Breast epithelium (tissue), 4 donors: Measurements from ENCODE around the gene ITIH3. TPM values are rescaled to one million over a fixed set of nuclear protein-coding genes. Genes with fewer than 3 reads are reported as not detected.
A peak's percentile ranks its signal among the peaks of the same experiment; 100 is the strongest.

Source experiments
- DNase-seq, 2 donors: peaks; one replicate each; pipeline ENCODE4 v3.0.0-alpha.2; 2019; ENCODE audit warnings: low spot score in 2 of 2
- H3K27ac ChIP-seq, 2 donors: fragments of 200-600 bp; sonication (generic) in 1 of 2; one replicate each; pipeline ENCODE4 v1.5.1; 2016 to 2019; ENCODE audit warnings: mild to moderate bottlenecking in 1 of 2
- H3K27me3 ChIP-seq, 2 donors: fragments of 200-600 bp; sonication (generic) in 1 of 2; one replicate each; pipeline versions ENCODE4 v1.5.1 to v1.6.0; 2017 to 2019; ENCODE audit warnings: control low read depth in 1 of 2, mild to moderate bottlenecking in 1 of 2
- H3K36me3 ChIP-seq: fragments of 200-600 bp; one replicate; pipeline ENCODE4 v1.5.1; 2019
- H3K4me1 ChIP-seq, 2 donors: fragments of 200-600 bp; sonication (generic); one replicate each; pipeline ENCODE4 v1.5.1; 2016 to 2019; ENCODE audit warnings: control low read depth in 1 of 2
- H3K4me3 ChIP-seq, 3 donors: fragments of 200-600 bp; sonication (generic); 1 replicate in 2 of 3; 2 replicates in 1 of 3; pipeline ENCODE4 v1.5.1; 2016 to 2019; ENCODE audit warnings: mild to moderate bottlenecking in 3 of 3, moderate library complexity in 2 of 3
- H3K9me3 ChIP-seq, 2 donors: fragments of 200-600 bp; sonication (generic) in 1 of 2; one replicate each; pipeline ENCODE4 v1.5.1; 2016 to 2019; ENCODE audit warnings: control low read depth in 1 of 2
- CTCF ChIP-seq, 3 donors: fragments of 450-650 bp; IDR thresholded peaks; one replicate each; pipeline ENCODE4 v1.5.1; 2016 to 2017; ENCODE audit warnings: antibody characterized with exemption in 3 of 3, mild to moderate bottlenecking in 3 of 3, moderate library complexity in 3 of 3
- POLR2A ChIP-seq: fragments of 450-650 bp; IDR thresholded peaks from one replicate; pipeline ENCODE4 v1.6.1; 2016; ENCODE audit warnings: antibody characterized with exemption, mild to moderate bottlenecking, moderate library complexity
- POLR2AphosphoS5 ChIP-seq, 3 donors: sonication (generic); formaldehyde crosslinking; IDR thresholded peaks; one replicate each; pipeline ENCODE4 v1.6.1; 2017; ENCODE audit warnings: antibody characterized with exemption in 3 of 3
- intact Hi-C: fragments of 100-400 bp; cut with DNase I; formaldehyde crosslinking; loops from one replicate; pipeline ENCODE4 v1.15.1; 2023; ENCODE audit warnings: low total_unique reads
- total RNA-seq, 3 donors: library from RNA; depleted of rRNA; stranded (reverse); fragments of >200 nt; gene quantifications; one replicate each; pipeline ENCODE4 v1.1.0, GENCODE V29; 2016

The ITIH3 gene
- total RNA-seq, 3 donors from 2014 or later: 0.64 to 6.6 (median 0.88) TPM

GRCh38 chr3:52781741-52782140 lies 12.9 kb upstream of the ITIH3 start:
- no peaks in the 10 kb centered on the region for H3K4me1 ChIP-seq
- TF ChIP-seq POLR2A: no peak
- no peak for TF ChIP-seq CTCF (IDR thresholded peaks at IDR 0.05)
- no peak for TF ChIP-seq POLR2AphosphoS5 (IDR thresholded peaks at IDR 0.05)
- H3K4me3 ChIP-seq: no peak overlapping the region
- no peaks in the 10 kb centered on the region for H3K27me3 ChIP-seq
- H3K36me3 ChIP-seq: no peaks in the 10 kb centered on the region
- no peak for DNase-seq
- H3K27ac ChIP-seq: no peak overlapping the region
- H3K9me3 ChIP-seq: no peaks in the 10 kb centered on the region
- intact Hi-C loops: no loop called here

GRCh38 chr3:52782412-52783210 lies 12.0 kb upstream of the ITIH3 start:
- peak in 1 of 2 donors; percentile 35 for DNase-seq
- H3K27me3 ChIP-seq: no peaks in the 10 kb centered on the region
- H3K27ac ChIP-seq: no peak overlapping the region
- no peak for TF ChIP-seq POLR2A
- no peak for TF ChIP-seq POLR2AphosphoS5 (IDR thresholded peaks at IDR 0.05)
- TF ChIP-seq CTCF (IDR thresholded peaks at IDR 0.05): no peak
- H3K4me3 ChIP-seq: no peak overlapping the region
- no peaks in the 10 kb centered on the region for H3K4me1 ChIP-seq
- no peaks in the 10 kb centered on the region for H3K36me3 ChIP-seq
- intact Hi-C loops: no loop called here
- H3K9me3 ChIP-seq: no peaks in the 10 kb centered on the region

GRCh38 chr3:52783211-52783555 lies 11.4 kb upstream of the ITIH3 start:
- Histone ChIP-seq H3K4me3 (no peak overlapping the region), H3K27me3 (no peaks in the 10 kb centered on the region), H3K27ac (no peak overlapping the region), H3K36me3 (no peaks in the 10 kb centered on the region), H3K9me3 (no peaks in the 10 kb centered on the region), H3K4me1 (no peaks in the 10 kb centered on the region)
- DNase-seq: peak in 1 of 2 donors; percentile 17
- TF ChIP-seq POLR2A: no peak
- no peak for TF ChIP-seq POLR2AphosphoS5 (IDR thresholded peaks at IDR 0.05)
- no peak for TF ChIP-seq CTCF (IDR thresholded peaks at IDR 0.05)
- intact Hi-C loops: no loop called here

GRCh38 chr3:52784021-52784621 lies 10.5 kb upstream of the ITIH3 start:
- Histone ChIP-seq H3K4me1 (no peaks in the 10 kb centered on the region), H3K4me3 (no peak overlapping the region), H3K36me3 (no peaks in the 10 kb centered on the region), H3K9me3 (no peaks in the 10 kb centered on the region), H3K27me3 (no peaks in the 10 kb centered on the region), H3K27ac (no peak overlapping the region)
- intact Hi-C loops: no loop called here
- DNase-seq: peak in 1 of 2 donors; percentile 43
- TF ChIP-seq CTCF (IDR thresholded peaks at IDR 0.05) (no peak), POLR2A (no peak), POLR2AphosphoS5 (IDR thresholded peaks at IDR 0.05) (no peak)

- no peak for TF ChIP-seq POLR2AphosphoS5 (IDR thresholded peaks at IDR 0.05)
- TF ChIP-seq CTCF (IDR thresholded peaks at IDR 0.05): no peak
- TF ChIP-seq POLR2A: no peak
- H3K27me3 ChIP-seq: no peaks in the 10 kb centered on the region
- no peaks in the 10 kb centered on the region for H3K36me3 ChIP-seq
- no peak overlapping the region for H3K4me3 ChIP-seq
- no peaks in the 10 kb centered on the region for H3K4me1 ChIP-seq
- no peak overlapping the region for H3K27ac ChIP-seq
- no peaks in the 10 kb centered on the region for H3K9me3 ChIP-seq
- intact Hi-C loops: no loop called here
- peak in 1 of 2 donors; percentile 34 for DNase-seq
Measured at GRCh38 chr3:52784931-52785590, 9.5 kb upstream of the ITIH3 start.
